Immature natural killer cell (primary cell): Measurements from ENCODE around the gene RALY. TPM values are rescaled to one million over a fixed set of nuclear protein-coding genes. Genes with fewer than 3 reads are reported as not detected.
"Not testable (repeated sequence)": the region's sequence is repeated elsewhere in the genome, so short reads cannot be mapped to it uniquely, and the experiment has no call there.

ENCODE experiments used
- DNase-seq, 3 donors: peaks; one replicate each; pipeline ENCODE4 v3.0.0; 2022; ENCODE audit warnings: mixed read lengths in 1 of 3
- H3K27ac Mint-ChIP-seq, 6 donors: one replicate each; pipeline ENCODE4 v1.8.0; 2020; ENCODE audit warnings: mixed read lengths in 6 of 6, mild to moderate bottlenecking in 5 of 6, inconsistent platforms in 4 of 6, moderate library complexity in 3 of 6
- H3K27me3 Mint-ChIP-seq, 3 donors: one replicate each; pipeline ENCODE4 v1.8.0; 2020 to 2021; ENCODE audit warnings: low read depth in 3 of 3, mild to moderate bottlenecking in 3 of 3, mixed read lengths in 3 of 3, moderate library complexity in 3 of 3, inconsistent platforms in 1 of 3
- H3K36me3 Mint-ChIP-seq, 3 donors: one replicate each; pipeline ENCODE4 v1.8.0; 2020; ENCODE audit warnings: mixed read lengths in 3 of 3, inconsistent platforms in 2 of 3, mild to moderate bottlenecking in 2 of 3
- H3K4me1 Mint-ChIP-seq, 2 donors: one replicate each; pipeline ENCODE4 v1.8.0; 2020; ENCODE audit warnings: inconsistent platforms in 2 of 2, mild to moderate bottlenecking in 2 of 2, mixed read lengths in 2 of 2, moderate library complexity in 1 of 2
- H3K4me3 Mint-ChIP-seq, 5 donors: one replicate each; pipeline ENCODE4 v1.8.0; 2020; ENCODE audit warnings: mild to moderate bottlenecking in 5 of 5, mixed read lengths in 5 of 5, inconsistent platforms in 3 of 5, moderate library complexity in 3 of 5
- H3K9me3 Mint-ChIP-seq, 6 donors: one replicate each; pipeline ENCODE4 v1.8.0; 2020; ENCODE audit warnings: mild to moderate bottlenecking in 6 of 6, mixed read lengths in 6 of 6, inconsistent platforms in 4 of 6, moderate library complexity in 3 of 6
- polyA plus RNA-seq, 3 donors: library from polyadenylated mRNA; unstranded; fragments of 300-500 nt; fragmentation: Illumina TruSeq; gene quantifications; one replicate each; pipeline ENCODE4 v1.2.3, GENCODE V29; 2021

Gene RALY
- polyA plus RNA-seq, 3 donors from 2014 or later, result 271 to 323 (median 273) TPM

DNA sequence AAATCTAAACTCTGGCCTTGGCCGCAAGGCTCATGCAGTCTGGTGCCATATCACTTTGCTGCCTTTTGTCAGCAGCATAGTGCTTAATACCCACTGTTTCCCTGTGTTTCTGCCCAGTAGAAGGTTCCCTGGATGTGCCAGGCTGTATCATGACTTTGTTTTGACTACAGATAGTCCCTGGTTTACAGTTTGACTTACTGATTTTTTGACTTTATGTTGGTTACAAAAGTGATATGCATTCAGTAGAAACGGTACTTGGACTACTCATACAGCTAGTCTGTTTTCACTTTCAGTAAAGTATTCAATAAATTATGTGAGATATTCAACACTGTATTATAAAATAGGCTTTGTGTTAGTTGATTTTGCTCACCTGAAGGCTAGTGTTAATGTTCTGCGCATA lies 19.0 kb downstream of the RALY start:
- Mint-ChIP-seq H3K9me3 (no peaks in the 10 kb centered on the region), H3K4me3 (peak overlapping the region in 3 of 5 donors; percentile 16 to 39 (median 22)), H3K36me3 (no peaks in the 10 kb centered on the region), H3K4me1 (peaks cover 93 to 99% of the 10 kb centered on the region in 2 donors), H3K27me3 (peaks cover 0 to 3% (median 0%) of the 10 kb centered on the region in 3 donors), H3K27ac (peak overlapping the region in 5 of 6 donors; percentile 23 to 73 (median 72))
- no peak for DNase-seq

DNA sequence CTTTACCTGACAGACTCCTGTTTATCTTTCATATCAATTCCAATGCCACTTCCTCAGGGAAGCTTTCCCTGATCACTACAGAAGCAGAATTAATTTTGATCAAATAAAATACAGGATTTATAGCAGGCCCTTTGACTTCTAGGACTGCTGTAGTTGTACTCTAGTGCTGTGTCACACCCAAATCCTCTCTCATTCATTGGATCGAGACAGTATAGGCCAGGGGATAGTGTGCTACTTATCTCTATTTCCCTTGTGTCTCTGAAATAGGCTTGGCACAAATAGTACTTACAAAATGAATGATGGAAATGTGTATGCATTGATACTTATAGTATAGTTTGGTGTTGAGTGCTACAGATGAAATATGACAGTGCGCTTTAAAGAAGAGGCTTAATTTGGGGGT lies 19.8 kb downstream of the RALY start:
- Mint-ChIP-seq H3K9me3 (no peaks in the 10 kb centered on the region), H3K27ac (peak overlapping the region in 3 of 6 donors; percentile 6 to 66 (median 33)), H3K4me1 (peaks cover 93 to 99% of the 10 kb centered on the region in 2 donors), H3K4me3 (peak overlapping the region in 1 of 5 donors; percentile 18), H3K27me3 (peaks cover 0 to 3% (median 0%) of the 10 kb centered on the region in 3 donors), H3K36me3 (no peaks in the 10 kb centered on the region)
- no peak for DNase-seq

DNA sequence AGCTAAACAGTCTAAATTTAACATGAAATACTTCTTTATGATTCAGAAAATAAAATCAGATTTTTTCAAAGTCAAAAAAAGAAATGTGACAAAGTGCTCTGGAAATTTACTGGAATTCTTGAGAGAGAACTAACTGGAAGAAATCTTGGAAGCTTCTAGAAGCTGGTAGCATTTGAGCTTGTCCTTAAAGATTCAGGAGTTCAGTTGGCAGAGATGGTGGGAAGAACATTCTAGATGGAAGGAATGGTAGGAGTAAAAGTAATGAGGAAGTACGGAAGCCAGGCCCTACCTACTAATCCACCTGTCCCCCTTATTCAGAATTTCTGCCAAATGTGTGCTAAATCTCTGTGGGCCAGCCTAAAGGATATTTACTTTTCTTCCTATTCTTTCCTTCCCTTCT lies 21.2 kb downstream of the RALY start:
- Mint-ChIP-seq H3K27ac (peak overlapping the region in 5 of 6 donors; percentile 2 to 70 (median 64)), H3K27me3 (peaks cover 0 to 6% (median 0%) of the 10 kb centered on the region in 3 donors), H3K4me1 (peaks cover 90 to 99% of the 10 kb centered on the region in 2 donors)

DNA sequence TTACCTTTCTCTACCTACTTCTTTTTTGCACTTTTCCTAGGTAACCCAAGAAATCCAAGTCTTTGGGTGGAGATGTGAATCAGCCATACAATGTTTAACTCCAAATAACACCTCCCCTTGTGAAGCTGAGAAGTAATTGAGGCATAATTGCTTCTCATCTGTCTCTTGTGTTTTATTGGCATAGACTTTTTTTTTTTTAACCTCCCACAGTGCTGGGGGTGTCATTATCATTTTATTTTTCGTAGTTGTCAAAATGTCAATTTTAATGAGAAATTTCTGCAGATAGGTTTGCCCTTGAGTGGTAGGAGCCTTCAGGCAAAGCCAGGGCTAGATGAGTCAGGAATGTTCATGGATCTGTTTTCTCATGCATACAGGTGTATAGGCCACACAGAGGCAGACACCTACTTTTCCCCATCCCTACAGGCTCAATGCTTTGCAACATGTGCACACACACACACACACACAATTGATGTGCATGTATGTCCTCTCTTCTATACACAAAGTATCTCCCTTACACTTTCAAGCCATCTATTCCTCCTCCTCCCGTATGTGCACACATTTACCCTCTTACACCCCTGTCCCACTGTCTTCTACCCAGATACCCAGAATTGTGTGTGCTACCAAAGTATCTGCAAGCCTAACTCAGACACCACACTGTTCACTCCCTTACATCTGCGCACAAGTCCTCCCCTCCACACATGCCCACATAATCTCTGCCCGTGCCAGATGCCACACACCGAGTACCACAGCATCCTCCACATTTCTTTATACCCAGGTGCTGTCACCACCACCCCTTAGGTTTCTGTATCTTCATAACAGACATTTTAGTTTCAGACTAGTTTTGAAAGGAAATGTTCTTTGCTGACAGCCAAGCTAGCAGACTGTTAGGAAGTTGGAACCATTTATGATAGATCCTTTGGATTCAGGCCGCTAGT lies 22.0 kb downstream of the RALY start:
- DNase-seq, result no peak
- Mint-ChIP-seq H3K36me3 (no peaks in the 10 kb centered on the region), H3K9me3 (no peaks in the 10 kb centered on the region), H3K4me1 (peaks cover 90 to 99% of the 10 kb centered on the region in 2 donors), H3K27me3 (peaks cover 0 to 7% (median 0%) of the 10 kb centered on the region in 3 donors), H3K27ac (peak overlapping the region; percentile 23 to 65 (median 55)), H3K4me3 (peak overlapping the region in 1 of 5 donors; percentile 42)

More for the DNA sequence above, 21.2 kb downstream of the RALY start:
- no peaks in the 10 kb centered on the region for H3K9me3 Mint-ChIP-seq
- no peaks in the 10 kb centered on the region for H3K36me3 Mint-ChIP-seq
- no peak overlapping the region for H3K4me3 Mint-ChIP-seq
- no peak for DNase-seq

DNA sequence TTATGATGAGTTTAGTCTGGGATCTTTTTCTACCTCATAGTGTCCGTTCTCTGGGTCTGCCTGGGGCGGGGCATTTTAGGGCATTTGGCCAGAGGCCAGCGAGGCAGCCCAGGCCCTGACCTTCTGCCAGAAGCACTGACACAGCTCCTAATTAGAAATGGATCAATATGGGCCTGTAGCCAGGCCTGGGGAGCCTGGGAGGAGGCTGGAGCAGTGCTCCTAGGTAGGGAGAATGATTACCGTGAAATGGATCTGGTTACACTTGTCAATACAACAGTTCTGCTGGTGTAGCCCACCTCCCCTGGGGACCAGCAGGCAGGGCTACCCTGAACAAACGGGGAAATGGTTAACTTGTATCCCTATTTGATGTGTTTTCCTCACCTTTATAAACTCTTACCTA lies 23.0 kb downstream of the RALY start:
- no peaks in the 10 kb centered on the region for H3K9me3 Mint-ChIP-seq
- peak overlapping the region in 1 of 5 donors; percentile 7 for H3K4me3 Mint-ChIP-seq
- peaks cover 0 to 7% (median 0%) of the 10 kb centered on the region in 3 donors for H3K27me3 Mint-ChIP-seq
- H3K27ac Mint-ChIP-seq, result peak overlapping the region in 4 of 6 donors; percentile 27 to 63 (median 42)
- H3K36me3 Mint-ChIP-seq, result no peaks in the 10 kb centered on the region
- no peak for DNase-seq
- peaks cover 85 to 96% of the 10 kb centered on the region in 2 donors for H3K4me1 Mint-ChIP-seq

DNA sequence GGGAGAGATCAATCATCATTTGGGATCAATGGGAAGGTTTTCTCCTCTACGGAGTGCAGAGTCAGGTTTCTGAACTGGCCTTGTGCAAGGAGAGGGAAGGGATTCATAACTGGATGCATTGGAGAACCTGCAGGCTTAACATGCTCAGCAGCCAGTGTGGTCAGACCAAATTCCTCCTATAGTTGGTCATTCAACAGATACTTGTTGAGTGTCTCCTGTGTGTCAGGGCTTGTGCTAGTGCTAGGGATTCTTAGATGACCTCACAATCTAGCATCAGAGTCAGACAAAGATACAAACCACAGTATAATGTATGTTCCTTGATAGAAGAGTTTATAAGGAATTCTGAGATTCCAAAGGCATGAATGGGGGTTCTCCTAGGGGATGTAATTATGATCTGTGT lies 23.9 kb downstream of the RALY start:
- H3K27me3 Mint-ChIP-seq, result peaks cover 0 to 4% (median 0%) of the 10 kb centered on the region in 3 donors
- peak overlapping the region; percentile 7 to 84 (median 32) for H3K27ac Mint-ChIP-seq
- H3K4me1 Mint-ChIP-seq, result peaks cover 84 to 96% of the 10 kb centered on the region in 2 donors
- H3K9me3 Mint-ChIP-seq, result no peaks in the 10 kb centered on the region
- DNase-seq, result no peak
- H3K36me3 Mint-ChIP-seq, result no peaks in the 10 kb centered on the region
- H3K4me3 Mint-ChIP-seq, result no peak overlapping the region

DNA sequence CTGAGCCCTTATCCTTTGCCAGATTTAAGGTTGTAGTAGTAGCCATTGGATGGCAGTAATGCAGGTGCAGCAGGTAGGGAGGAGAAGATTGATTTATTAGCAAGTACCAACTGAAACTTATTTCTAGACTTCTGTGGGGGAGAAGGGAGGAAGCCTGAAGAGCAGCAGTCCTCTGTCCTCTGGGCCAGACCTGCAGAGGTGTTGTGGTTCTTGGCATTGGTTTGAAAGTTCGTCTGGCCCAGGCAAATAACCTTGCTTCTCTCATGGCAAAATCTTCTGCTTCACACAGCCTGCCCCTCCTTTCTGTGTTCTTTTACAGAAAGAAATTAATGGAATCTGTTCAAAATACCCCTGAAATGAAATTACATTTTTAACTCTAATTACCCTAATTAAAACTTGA lies 24.5 kb downstream of the RALY start:
- Mint-ChIP-seq H3K9me3 (peaks cover 0 to 1% (median 0%) of the 10 kb centered on the region in 6 donors), H3K4me3 (no peak overlapping the region), H3K27ac (peak overlapping the region; percentile 6 to 84 (median 23)), H3K27me3 (peaks cover 0 to 4% (median 0%) of the 10 kb centered on the region in 3 donors), H3K4me1 (peaks cover 84 to 96% of the 10 kb centered on the region in 2 donors), H3K36me3 (no peaks in the 10 kb centered on the region)
- no peak for DNase-seq

DNA sequence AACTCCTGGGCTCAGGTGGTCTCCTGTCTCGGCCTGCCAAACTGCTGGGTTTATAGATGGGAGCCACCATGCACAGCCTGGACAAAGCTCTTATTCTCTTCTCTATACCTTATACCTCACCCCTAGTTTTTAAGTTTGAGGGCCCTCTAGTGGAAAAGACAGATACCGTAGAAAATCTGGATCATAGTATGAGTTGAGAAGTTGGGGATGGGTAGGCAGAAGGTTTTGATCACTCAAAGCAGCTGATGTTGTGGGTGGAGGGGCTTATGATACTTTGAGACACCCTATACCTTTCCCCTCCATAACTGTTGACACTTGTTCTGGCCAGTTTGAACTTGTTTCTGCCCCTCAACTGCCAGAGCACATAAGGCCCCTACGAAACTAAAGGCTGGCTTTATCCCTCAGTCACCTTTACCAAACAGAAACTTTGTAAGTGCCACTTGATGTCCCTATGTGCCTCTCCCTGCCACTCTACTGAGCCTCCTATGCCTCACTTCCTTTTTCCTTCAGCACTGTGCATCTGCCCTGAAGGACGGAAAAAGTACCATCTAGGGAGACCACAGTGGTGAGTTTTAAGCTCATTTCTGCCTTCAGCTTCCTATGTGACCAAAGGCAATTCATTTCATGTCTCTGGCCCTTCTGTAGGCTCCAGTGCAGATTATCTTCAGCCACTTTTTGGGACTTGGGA lies 28.6 kb downstream of the RALY start:
- Mint-ChIP-seq H3K36me3 (no peaks in the 10 kb centered on the region), H3K27ac (peak overlapping the region; percentile 18 to 79 (median 56)), H3K4me1 (peaks cover 86 to 96% of the 10 kb centered on the region in 2 donors), H3K4me3 (peak overlapping the region; percentile 2 to 28 (median 17)), H3K27me3 (peaks cover 0 to 4% (median 0%) of the 10 kb centered on the region in 3 donors), H3K9me3 (peaks cover 0 to 1% (median 0%) of the 10 kb centered on the region in 6 donors)
- DNase-seq, result peak in 2 of 3 donors; percentile 18 to 19

DNA sequence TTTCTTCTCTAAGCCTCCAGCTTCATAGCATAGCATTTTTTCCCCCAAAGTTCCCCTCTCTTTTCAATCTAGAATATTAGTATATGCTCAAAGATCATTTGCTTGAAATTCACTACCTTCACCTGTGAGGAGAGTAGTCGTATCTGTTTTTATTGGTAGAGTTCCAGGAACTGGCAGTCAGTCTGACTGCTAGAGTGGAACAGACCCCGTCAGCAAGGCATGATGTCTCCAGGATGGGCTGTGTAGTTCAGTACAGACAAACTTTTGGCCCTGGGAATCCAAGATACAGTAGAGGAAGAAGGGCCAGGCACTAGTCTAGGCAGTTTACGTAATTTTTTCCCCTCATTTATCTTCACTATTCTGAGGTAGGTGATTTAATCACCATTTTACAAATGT lies 29.1 kb downstream of the RALY start:
- H3K4me3 Mint-ChIP-seq, result peak overlapping the region in 3 of 5 donors; percentile 8 to 21 (median 17)
- H3K27ac Mint-ChIP-seq, result peak overlapping the region; percentile 18 to 79 (median 56)
- H3K27me3 Mint-ChIP-seq, result peaks cover 0 to 4% (median 0%) of the 10 kb centered on the region in 3 donors

DNA sequence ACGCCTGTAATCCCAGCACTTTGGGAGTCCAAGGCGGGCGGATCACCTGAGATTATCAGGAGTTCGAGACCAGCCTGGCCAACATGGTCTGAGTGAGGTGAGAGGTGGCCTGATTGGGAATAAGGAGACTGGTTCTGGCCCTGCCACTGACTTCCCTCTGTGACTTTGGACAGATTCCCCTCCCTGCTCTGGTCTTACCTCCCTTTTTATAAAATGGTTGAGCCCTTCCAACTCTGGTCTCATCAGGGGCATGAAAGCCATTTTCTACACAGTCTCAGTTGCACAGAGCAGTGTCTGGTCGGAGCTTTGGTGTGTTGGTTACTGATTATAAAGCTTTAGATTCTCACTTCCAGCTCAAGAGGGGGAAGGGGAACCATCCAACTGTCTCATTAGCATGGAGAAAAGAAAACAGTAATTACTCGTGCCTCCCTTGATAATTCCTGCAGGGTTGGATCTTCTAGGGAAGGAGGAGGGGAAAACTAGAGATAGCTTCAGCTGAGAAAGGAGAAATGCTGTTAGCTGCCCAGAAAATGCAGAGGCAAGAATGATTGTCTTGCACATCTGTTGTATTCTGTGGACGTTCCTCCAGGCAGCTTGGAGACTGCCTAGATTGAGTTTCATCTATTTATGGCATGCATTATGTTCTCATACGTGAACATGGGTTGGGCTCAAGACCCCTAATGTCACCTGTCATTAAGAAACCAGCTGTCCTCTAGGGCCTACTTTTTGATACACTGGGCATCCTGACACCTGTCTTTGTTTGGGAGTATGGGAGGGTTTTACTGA lies 30.4 kb downstream of the RALY start:
- Mint-ChIP-seq H3K27ac (peak overlapping the region; percentile 46 to 78 (median 56)), H3K4me1 (peaks cover 86 to 96% of the 10 kb centered on the region in 2 donors), H3K4me3 (peak overlapping the region in 1 of 5 donors; percentile 12)

More for the DNA sequence above, 29.1 kb downstream of the RALY start:
- Mint-ChIP-seq H3K36me3 (no peaks in the 10 kb centered on the region), H3K4me1 (peaks cover 86 to 96% of the 10 kb centered on the region in 2 donors), H3K9me3 (peaks cover 0 to 1% (median 0%) of the 10 kb centered on the region in 6 donors)
- DNase-seq, result no peak

DNA sequence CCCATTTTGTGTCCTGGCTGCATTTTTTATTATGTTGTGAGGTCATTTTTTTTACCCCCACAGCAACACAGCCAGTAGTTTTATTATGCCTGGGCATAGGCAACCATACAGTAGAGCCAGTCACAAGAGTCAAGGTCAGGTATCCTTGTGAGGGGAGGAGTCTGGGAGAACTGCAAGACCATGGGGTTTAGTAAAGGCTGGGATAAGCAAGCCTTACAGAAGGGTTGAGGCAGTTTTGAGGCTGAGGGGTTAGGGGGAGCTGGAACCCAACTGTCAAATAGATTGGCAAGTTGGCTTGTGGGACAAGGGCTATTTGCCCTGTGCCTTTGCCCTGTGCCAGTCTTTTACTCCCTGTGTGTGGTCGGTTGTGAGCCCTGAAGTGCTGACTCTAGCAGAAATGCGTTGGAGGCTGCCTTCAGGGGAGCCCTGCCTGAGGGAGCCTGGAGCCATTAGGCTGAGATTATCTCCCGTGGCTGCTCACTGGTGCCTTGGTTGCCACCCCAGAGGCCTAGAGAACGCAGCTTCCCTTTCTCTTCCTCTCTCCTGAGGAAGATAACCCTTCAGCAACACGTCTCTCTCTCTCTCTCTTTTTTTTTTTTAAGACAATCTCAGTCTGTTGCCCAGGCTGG lies 31.1 kb downstream of the RALY start:
- Mint-ChIP-seq H3K4me3 (peak overlapping the region in 1 of 5 donors; percentile 10), H3K36me3 (no peaks in the 10 kb centered on the region), H3K27me3 (peaks cover 0 to 1% (median 0%) of the 10 kb centered on the region in 3 donors), H3K9me3 (peaks cover 0 to 1% (median 0%) of the 10 kb centered on the region in 6 donors), H3K27ac (peak overlapping the region in 5 of 6 donors; percentile 52 to 71 (median 56)), H3K4me1 (peaks cover 85 to 95% of the 10 kb centered on the region in 2 donors)
- no peak for DNase-seq

More for the DNA sequence above, 30.4 kb downstream of the RALY start:
- Mint-ChIP-seq H3K27me3 (peaks cover 0 to 4% (median 0%) of the 10 kb centered on the region in 3 donors), H3K9me3 (peaks cover 0 to 1% (median 0%) of the 10 kb centered on the region in 6 donors), H3K36me3 (no peaks in the 10 kb centered on the region)
- no peak for DNase-seq

DNA sequence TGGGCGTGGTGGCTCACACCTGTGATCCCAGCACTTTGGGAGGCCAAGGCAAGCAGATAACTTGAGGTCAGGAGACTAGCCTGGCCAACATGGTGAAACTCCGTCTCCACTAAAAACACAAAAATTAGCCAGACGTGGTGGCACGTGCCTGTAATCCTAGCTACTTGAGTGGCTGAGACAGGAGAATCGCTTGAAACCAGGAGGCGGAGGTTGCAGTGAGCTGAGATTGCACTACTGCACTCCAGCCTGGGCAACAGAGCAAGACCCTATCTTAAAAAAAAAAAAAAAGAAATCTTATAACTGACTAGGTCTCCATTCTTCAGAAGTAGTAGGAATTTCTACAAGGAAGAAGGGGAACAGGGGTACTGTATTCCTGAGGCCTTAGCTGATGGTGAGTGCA lies 34.3 kb downstream of the RALY start:
- peaks cover 76 to 94% of the 10 kb centered on the region in 2 donors for H3K4me1 Mint-ChIP-seq

More for the DNA sequence above, 34.3 kb downstream of the RALY start:
- not testable (repeated sequence) for H3K9me3 Mint-ChIP-seq, H3K4me3 Mint-ChIP-seq, H3K27me3 Mint-ChIP-seq, H3K36me3 Mint-ChIP-seq, DNase-seq
- H3K27ac Mint-ChIP-seq, result peak overlapping the region in 5 of 6 donors; percentile 7 to 75 (median 47)
